K562 treated with DMSO at 1 percent for 4 hours (cell line): ENCODE data around the gene SPRY1. TPM values are rescaled to one million over a fixed set of nuclear protein-coding genes. Genes with fewer than 3 reads are reported as not detected.

ENCODE experiments used
- total RNA-seq: library from RNA; unstranded; fragments of 300-600 nt; gene quantifications from 2 replicates; pipeline ENCODE4 v1.2.3, GENCODE V29; 2022; ENCODE audit not compliant: insufficient read depth

SPRY1 gene, protein sequence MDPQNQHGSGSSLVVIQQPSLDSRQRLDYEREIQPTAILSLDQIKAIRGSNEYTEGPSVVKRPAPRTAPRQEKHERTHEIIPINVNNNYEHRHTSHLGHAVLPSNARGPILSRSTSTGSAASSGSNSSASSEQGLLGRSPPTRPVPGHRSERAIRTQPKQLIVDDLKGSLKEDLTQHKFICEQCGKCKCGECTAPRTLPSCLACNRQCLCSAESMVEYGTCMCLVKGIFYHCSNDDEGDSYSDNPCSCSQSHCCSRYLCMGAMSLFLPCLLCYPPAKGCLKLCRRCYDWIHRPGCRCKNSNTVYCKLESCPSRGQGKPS
- not detected in 2 replicates for total RNA-seq

DNA sequence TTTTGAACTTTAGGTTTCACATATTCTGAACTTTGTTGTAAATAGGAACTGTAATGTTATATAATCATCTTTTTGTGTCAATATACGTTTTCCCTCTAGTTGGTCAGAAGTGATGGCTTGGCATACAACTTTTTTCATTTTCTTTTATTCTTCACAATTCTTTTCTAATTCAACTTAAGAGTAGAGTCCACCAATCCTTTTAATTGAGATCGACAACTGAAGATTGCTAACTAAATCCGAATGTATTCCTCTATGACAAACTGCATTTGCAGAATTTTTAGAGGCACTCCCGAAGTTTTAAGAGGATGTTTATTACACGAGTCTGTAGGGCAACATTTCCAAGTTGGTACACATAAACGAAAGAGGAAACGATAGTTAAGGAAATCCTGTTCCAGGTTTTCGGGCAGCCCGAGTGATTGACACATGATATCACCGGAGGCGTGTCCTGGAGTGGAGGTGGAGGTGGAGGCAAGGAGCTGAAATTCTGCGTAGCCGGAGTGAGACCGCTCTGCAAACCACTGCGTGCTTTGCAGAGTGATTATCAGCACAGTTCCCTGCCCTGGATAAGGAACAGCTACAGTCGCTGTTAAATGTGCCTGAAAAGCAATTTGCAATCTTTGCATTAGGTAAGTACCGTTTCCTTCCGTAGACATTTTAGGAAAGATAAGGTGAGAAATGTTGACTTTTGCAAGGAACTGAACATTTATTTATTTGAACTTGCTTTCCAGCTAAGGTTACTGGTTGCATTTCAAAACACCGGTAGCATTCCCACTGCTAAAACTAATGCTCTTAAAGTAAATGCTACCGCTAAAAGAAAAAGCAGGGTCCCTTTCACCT is at the start of gene SPRY1:
Gene SPRY1, plus strand, starts transcription at position 489 of the 837 bp plus-strand sequence. CDS start 4,797 bp downstream, outside the sequence.

